ENCODE measurements around the gene RTL9. TPM values are rescaled to one million over a fixed set of nuclear protein-coding genes. Genes with fewer than 3 reads are reported as not detected.

The RTL9 gene
- total RNA-seq, 2 donors from 2014 or later = not detected

- Histone ChIP-seq H3K4me1 (no peaks in the 10 kb centered on the region), H3K36me3 (replicated peaks in 1 of 2; ENCODE audit: insufficient read depth in 1 of 2, low read depth in 2 of 2) (no peaks in the 10 kb centered on the region), H3K9me3 (no peaks in the 10 kb centered on the region), H3K4me3 (no peak overlapping the region), H3K27me3 (no peaks in the 10 kb centered on the region), H3K27ac (no peak overlapping the region)
- DNase-seq = no peak
- intact Hi-C loops (cut with DNase I) = no loop called here
- 86 to 92% methylated on average over 1 of the region's 1 CpG for WGBS, 2 donors
- ATAC-seq = no peak
- no peak for TF ChIP-seq POLR2A (IDR thresholded peaks at IDR 0.05)
- TF ChIP-seq, protein P1, sequence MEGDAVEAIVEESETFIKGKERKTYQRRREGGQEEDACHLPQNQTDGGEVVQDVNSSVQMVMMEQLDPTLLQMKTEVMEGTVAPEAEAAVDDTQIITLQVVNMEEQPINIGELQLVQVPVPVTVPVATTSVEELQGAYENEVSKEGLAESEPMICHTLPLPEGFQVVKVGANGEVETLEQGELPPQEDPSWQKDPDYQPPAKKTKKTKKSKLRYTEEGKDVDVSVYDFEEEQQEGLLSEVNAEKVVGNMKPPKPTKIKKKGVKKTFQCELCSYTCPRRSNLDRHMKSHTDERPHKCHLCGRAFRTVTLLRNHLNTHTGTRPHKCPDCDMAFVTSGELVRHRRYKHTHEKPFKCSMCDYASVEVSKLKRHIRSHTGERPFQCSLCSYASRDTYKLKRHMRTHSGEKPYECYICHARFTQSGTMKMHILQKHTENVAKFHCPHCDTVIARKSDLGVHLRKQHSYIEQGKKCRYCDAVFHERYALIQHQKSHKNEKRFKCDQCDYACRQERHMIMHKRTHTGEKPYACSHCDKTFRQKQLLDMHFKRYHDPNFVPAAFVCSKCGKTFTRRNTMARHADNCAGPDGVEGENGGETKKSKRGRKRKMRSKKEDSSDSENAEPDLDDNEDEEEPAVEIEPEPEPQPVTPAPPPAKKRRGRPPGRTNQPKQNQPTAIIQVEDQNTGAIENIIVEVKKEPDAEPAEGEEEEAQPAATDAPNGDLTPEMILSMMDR (IDR thresholded peaks at IDR 0.05) = no peak
These were observed 43.1 kb upstream of the RTL9 start for GRCh38 chrX:110315551-110315950.

DNA sequence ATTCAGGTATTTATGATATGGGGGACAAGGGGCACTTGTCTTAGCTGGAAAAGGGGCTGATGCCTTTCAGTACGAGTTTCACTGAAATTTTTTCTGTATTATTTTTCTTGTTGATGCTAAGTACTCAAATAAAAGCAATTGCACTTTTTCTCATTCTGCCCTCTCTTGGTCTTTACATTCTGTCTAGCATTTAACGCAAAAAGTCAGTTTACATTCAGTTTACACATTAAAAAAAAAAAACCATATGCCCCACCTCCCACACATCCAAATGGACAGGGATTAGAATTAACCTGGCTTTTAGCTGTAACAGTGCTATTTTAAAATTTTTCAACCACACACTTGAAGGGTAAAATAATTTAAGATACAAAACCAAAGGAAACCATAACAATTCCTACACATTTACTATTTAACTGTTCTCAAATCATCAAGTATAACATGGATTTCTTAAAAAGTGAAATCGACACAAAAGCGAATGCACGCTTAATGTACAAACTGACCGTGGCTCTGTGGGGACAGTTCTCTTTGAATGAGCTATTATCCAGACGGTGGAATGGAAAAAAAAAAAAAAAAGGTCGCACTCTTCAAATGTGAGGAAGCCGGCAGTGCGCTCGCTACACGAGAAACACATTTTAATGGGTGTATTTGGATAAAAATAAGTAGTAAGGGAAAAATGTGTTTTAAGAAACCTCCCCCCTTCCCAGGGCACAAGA lies 42.1 kb upstream of the RTL9 start:
- H3K36me3 ChIP-seq (replicated peaks in 1 of 2; ENCODE audit: insufficient read depth in 1 of 2, low read depth in 2 of 2) = no peaks in the 10 kb centered on the region
- no peak overlapping the region for H3K27ac ChIP-seq

DNA sequence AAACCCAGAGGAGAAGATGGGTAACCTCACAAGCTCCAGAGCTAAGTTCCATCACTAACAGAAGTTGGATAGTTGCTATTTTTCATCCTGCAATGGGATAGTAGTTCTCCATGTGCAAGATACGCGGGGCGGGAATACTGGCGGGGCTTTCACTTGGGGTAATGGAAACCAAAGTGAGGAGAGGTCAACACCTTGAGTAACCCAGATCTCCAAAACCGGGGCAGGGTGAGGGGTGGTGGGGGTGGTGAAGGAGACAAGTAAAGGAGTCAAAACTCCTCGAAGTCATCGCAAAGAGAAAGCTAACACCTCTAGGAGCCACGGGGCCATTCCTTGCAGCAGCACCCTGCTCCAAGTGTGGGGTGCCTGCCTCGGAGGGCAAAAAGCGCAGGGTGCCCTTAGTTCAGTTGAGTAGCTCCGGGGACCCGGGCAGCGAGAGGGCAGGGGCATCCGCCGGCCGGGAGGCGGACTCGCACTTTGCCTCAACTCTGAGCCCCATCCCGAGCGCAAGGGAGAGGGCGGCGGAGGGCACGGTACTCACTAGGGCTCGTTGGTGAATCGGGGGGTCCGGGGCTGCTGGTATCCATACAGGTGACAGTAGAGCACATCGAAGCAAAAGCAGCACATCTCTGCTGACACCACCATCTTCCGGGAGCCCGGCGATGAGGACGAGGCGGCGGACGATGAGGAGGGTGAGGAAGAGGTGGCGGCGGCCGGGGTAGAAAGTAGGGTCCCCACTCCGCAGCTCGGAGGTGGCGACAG lies 41.4 kb upstream of the RTL9 start:
- intact Hi-C loops (cut with DNase I) = no loop called here
- DNase-seq = peak; percentile 6 to 24 (median 17)
- Histone ChIP-seq H3K9me3 (no peaks in the 10 kb centered on the region), H3K36me3 (replicated peaks in 1 of 2; ENCODE audit: insufficient read depth in 1 of 2, low read depth in 2 of 2) (no peaks in the 10 kb centered on the region), H3K27ac (peak overlapping the region; percentile 51 to 91 (median 86)), H3K27me3 (no peaks in the 10 kb centered on the region), H3K4me1 (no peaks in the 10 kb centered on the region), H3K4me3 (peak overlapping the region; percentile 54 to 60)
- ATAC-seq = peak; percentile 21
- 0% methylated on average over 3 to 32 of the region's 40 CpGs for WGBS, 2 donors
- TF ChIP-seq, protein P1 (IDR thresholded peaks at IDR 0.05) = no peak
- no peak for TF ChIP-seq POLR2A (IDR thresholded peaks at IDR 0.05)

More for the DNA sequence above, 42.1 kb upstream of the RTL9 start:
- peak overlapping the region; percentile 54 to 60 for H3K4me3 ChIP-seq
- ATAC-seq = no peak
- no peak for TF ChIP-seq POLR2A (IDR thresholded peaks at IDR 0.05)
- TF ChIP-seq, protein P1 (IDR thresholded peaks at IDR 0.05) = no peak
- H3K27me3 ChIP-seq = no peaks in the 10 kb centered on the region
- no peaks in the 10 kb centered on the region for H3K9me3 ChIP-seq
- intact Hi-C loops (cut with DNase I) = no loop called here
- 4 to 5% methylated on average over 12 of the region's 12 CpGs for WGBS, 2 donors
- no peaks in the 10 kb centered on the region for H3K4me1 ChIP-seq
- peak in 1 of 4 donors; percentile 1 for DNase-seq

DNA sequence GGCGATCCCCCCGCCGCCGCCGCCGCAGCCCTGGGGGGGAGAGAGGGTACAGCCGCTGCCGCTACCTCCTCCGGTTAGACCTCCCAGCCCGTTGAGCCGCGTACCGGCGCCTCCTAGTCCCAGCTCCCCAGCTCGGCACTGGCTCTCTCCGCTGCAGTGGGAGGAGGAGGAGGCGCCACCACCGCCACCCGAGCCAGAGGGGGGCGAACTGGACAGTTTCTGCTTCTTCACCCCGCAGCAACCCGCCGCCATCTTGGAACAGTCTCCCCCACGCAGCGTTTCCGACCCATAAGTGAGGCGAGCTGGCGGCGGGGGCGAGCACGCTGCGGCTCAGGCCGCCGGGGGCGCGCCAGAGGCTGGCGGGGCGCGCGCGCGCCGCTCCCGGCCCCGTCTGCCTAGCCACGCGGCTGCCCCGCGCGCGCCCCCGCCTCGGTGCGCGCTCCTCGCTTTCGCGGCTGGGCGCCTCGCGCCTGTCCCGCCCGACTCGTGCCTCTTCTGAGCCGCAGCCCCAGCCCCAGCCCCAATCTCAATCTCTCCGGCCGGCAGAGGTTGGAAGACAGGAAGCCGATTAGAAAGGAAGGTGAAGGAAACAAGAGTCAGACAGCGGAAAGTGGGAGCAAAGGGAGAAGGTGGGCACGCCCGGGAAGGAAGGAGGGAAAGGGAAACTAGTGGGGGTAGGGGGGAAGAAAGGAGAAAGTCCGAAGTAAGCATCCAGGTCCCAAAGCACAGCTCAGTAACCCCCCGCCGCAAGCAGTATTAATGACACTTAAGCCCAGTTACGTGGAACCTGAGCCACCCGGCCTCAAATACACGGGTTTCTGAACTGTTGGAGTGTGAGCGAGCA lies 40.6 kb upstream of the RTL9 start, which contains the start of gene AMMECR1:
Gene AMMECR1 (minus strand): TSS at position 266 of the 844 bp plus-strand sequence. CDS start 14 bp downstream, at position 252.
- H3K9me3 ChIP-seq = no peaks in the 10 kb centered on the region
- DNase-seq (peak; percentile 75 to 84 (median 78)), ATAC-seq (peak; percentile 96)
- no peaks in the 10 kb centered on the region for H3K27me3 ChIP-seq
- intact Hi-C loops (cut with DNase I) = no loop called here
- H3K4me3 ChIP-seq = peak within 1 kb of the TSS; percentile 54 to 60
- H3K4me1 ChIP-seq = no peaks in the 10 kb centered on the region
- TF ChIP-seq, protein P1 (IDR thresholded peaks at IDR 0.05) = peak in 3 of 7 experiments; percentile 8 to 39 (median 34)
- peak; percentile 46 to 83 (median 80) for TF ChIP-seq POLR2A (IDR thresholded peaks at IDR 0.05)
- 0% methylated on average over 16 to 55 of the region's 78 CpGs for WGBS, 2 donors
- peak within 1 kb of the TSS; percentile 56 to 91 (median 86) for H3K27ac ChIP-seq
- no peaks in the 10 kb centered on the region for H3K36me3 ChIP-seq (replicated peaks in 1 of 2; ENCODE audit: insufficient read depth in 1 of 2, low read depth in 2 of 2)
